ENCODE measurements around the gene TRPV5.

TRPV5 gene

GRCh38 chr7:142923391-142923790 is 10.2 kb downstream of the TRPV5 start:
- Histone ChIP-seq H3K36me3 (ENCODE audit: control insufficient read depth, low read length) (no peaks in the 10 kb centered on the region), H3F3A (ENCODE audit: control insufficient read depth, insufficient read depth) (no peaks in the 10 kb centered on the region)
- TF ChIP-seq EZH2phosphoT487 (IDR thresholded peaks at IDR 0.05; ENCODE audit: borderline replicate concordance, low read length) = no peak
- no peak for TF ChIP-seq CTCF (IDR thresholded peaks at IDR 0.05; ENCODE audit: low read depth, low read length, poor library complexity, severe bottlenecking)

GRCh38 chr7:142919656-142920055 is 13.9 kb downstream of the TRPV5 start:
- Histone ChIP-seq H3K9me3 (ENCODE audit: control insufficient read depth, insufficient read depth, low read length) (no peaks in the 10 kb centered on the region), H4K20me1 (ENCODE audit: control insufficient read depth, insufficient read depth, low read depth, low read length) (no peaks in the 10 kb centered on the region), H3K4me3 (ENCODE audit: low read length) (no peak overlapping the region), H3F3A (ENCODE audit: control insufficient read depth, insufficient read depth) (no peaks in the 10 kb centered on the region), H3K27ac (ENCODE audit: low read depth, low read length) (no peak overlapping the region), H3K36me3 (ENCODE audit: control insufficient read depth, low read length) (no peaks in the 10 kb centered on the region), H3K27me3 (ENCODE audit: control insufficient read depth, low read length) (peaks cover 34% of the 10 kb centered on the region), H3K4me1 (ENCODE audit: control insufficient read depth, low read length) (no peaks in the 10 kb centered on the region), H3K4me2 (ENCODE audit: low read length) (no peak overlapping the region), H3K9me2 (replicated peaks; ENCODE audit: control insufficient read depth, low read length) (no peaks in the 10 kb centered on the region), H3K79me2 (ENCODE audit: control insufficient read depth, low read length) (no peaks in the 10 kb centered on the region)
- no peak for TF ChIP-seq CTCF (IDR thresholded peaks at IDR 0.05; ENCODE audit: low read depth, low read length, poor library complexity, severe bottlenecking)
- TF ChIP-seq EZH2phosphoT487 (IDR thresholded peaks at IDR 0.05; ENCODE audit: borderline replicate concordance, low read length) = no peak

More at GRCh38 chr7:142923391-142923790, 10.2 kb downstream of the TRPV5 start:
- peaks cover 16% of the 10 kb centered on the region for H3K27me3 ChIP-seq (ENCODE audit: control insufficient read depth, low read length)
- no peak overlapping the region for H3K4me3 ChIP-seq (ENCODE audit: low read length)
- peaks cover 20% of the 10 kb centered on the region for H3K4me1 ChIP-seq (ENCODE audit: control insufficient read depth, low read length)
- no peaks in the 10 kb centered on the region for H3K9me2 ChIP-seq (replicated peaks; ENCODE audit: control insufficient read depth, low read length)
- H3K4me2 ChIP-seq (ENCODE audit: low read length) = no peak overlapping the region
- H3K9me3 ChIP-seq (ENCODE audit: control insufficient read depth, insufficient read depth, low read length) = peaks cover 9% of the 10 kb centered on the region
- H4K20me1 ChIP-seq (ENCODE audit: control insufficient read depth, insufficient read depth, low read depth, low read length) = no peaks in the 10 kb centered on the region
- no peak overlapping the region for H3K27ac ChIP-seq (ENCODE audit: low read depth, low read length)
- no peaks in the 10 kb centered on the region for H3K79me2 ChIP-seq (ENCODE audit: control insufficient read depth, low read length)

DNA sequence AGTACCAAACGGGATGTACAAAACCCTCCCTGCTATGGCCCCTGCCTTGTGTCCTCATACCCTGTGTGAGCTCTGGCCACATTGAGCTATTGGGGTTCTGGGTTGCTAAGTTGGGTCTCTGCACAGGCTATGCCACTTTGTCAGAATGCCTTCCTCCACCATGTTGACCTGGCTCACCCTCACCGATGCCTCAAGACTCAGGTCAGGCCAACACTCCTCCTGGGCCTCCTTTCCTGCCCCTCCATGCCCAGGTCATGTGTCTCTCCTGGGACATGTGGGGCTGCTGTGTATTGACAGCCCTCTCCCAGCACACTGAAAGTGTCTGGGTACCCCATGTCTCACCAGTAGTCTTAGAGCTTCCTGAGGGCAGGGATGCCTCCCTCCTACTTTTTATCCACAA is 14.6 kb downstream of the TRPV5 start:
- Histone ChIP-seq H4K20me1 (ENCODE audit: control insufficient read depth, insufficient read depth, low read depth, low read length) (no peaks in the 10 kb centered on the region), H3K36me3 (ENCODE audit: control insufficient read depth, low read length) (no peaks in the 10 kb centered on the region), H3K9me2 (replicated peaks; ENCODE audit: control insufficient read depth, low read length) (no peaks in the 10 kb centered on the region), H3K27me3 (ENCODE audit: control insufficient read depth, low read length) (peaks cover 38% of the 10 kb centered on the region), H3F3A (ENCODE audit: control insufficient read depth, insufficient read depth) (no peaks in the 10 kb centered on the region), H3K79me2 (ENCODE audit: control insufficient read depth, low read length) (no peaks in the 10 kb centered on the region), H3K4me2 (ENCODE audit: low read length) (no peak overlapping the region), H3K4me3 (ENCODE audit: low read length) (no peak overlapping the region), H3K9me3 (ENCODE audit: control insufficient read depth, insufficient read depth, low read length) (no peaks in the 10 kb centered on the region), H3K27ac (ENCODE audit: low read depth, low read length) (no peak overlapping the region), H3K4me1 (ENCODE audit: control insufficient read depth, low read length) (no peaks in the 10 kb centered on the region)
- no peak for TF ChIP-seq EZH2phosphoT487 (IDR thresholded peaks at IDR 0.05; ENCODE audit: borderline replicate concordance, low read length)
- TF ChIP-seq CTCF (IDR thresholded peaks at IDR 0.05; ENCODE audit: low read depth, low read length, poor library complexity, severe bottlenecking) = no peak

GRCh38 chr7:142917447-142917846 is 16.1 kb downstream of the TRPV5 start:
- H3K4me3 ChIP-seq (ENCODE audit: low read length) = no peak overlapping the region
- H3K27ac ChIP-seq (ENCODE audit: low read depth, low read length) = no peak overlapping the region
- H3K27me3 ChIP-seq (ENCODE audit: control insufficient read depth, low read length) = peaks cover 40% of the 10 kb centered on the region
- TF ChIP-seq EZH2phosphoT487 (IDR thresholded peaks at IDR 0.05; ENCODE audit: borderline replicate concordance, low read length) (no peak), CTCF (IDR thresholded peaks at IDR 0.05; ENCODE audit: low read depth, low read length, poor library complexity, severe bottlenecking) (no peak)
- H3K9me3 ChIP-seq (ENCODE audit: control insufficient read depth, insufficient read depth, low read length) = no peaks in the 10 kb centered on the region
- no peaks in the 10 kb centered on the region for H3K36me3 ChIP-seq (ENCODE audit: control insufficient read depth, low read length)
- no peaks in the 10 kb centered on the region for H3K4me1 ChIP-seq (ENCODE audit: control insufficient read depth, low read length)
- no peak overlapping the region for H3K4me2 ChIP-seq (ENCODE audit: low read length)
- H4K20me1 ChIP-seq (ENCODE audit: control insufficient read depth, insufficient read depth, low read depth, low read length) = no peaks in the 10 kb centered on the region
- H3K79me2 ChIP-seq (ENCODE audit: control insufficient read depth, low read length) = no peaks in the 10 kb centered on the region
- no peaks in the 10 kb centered on the region for H3K9me2 ChIP-seq (replicated peaks; ENCODE audit: control insufficient read depth, low read length)
- no peaks in the 10 kb centered on the region for H3F3A ChIP-seq (ENCODE audit: control insufficient read depth, insufficient read depth)
